HEK293 (cell line): ENCODE measurements around the gene ARMH3.

Experiments used
- CTCF ChIA-PET: fragments of 350-600 bp; formaldehyde crosslinking; extraction: SDS; loops from one replicate; lab custom pipeline; 2021; ENCODE audit warnings: antibody characterized with exemption; lab: Yijun Ruan, JAX
- POLR2A ChIA-PET: fragments of 300-600 bp; formaldehyde crosslinking; extraction: SDS; loops from one replicate; lab custom pipeline; 2020; ENCODE audit warnings: antibody characterized with exemption, inconsistent platforms; lab: Yijun Ruan, JAX
- H3K27ac ChIP-seq: fragments of 200-500 bp; sonication (Bioruptor generic); 2 replicates; pipeline ENCODE4 v1.5.1; 2014; ENCODE audit warnings: low read depth, low read length, control low read depth, inconsistent platforms; ENCODE audit errors: extremely low read depth
- H3K36me3 ChIP-seq, 2 experiments: fragments of 200-500 bp in 1 of 2; sonication (Bioruptor generic) in 1 of 2; 1 replicate in 1 of 2; 2 replicates in 1 of 2; pipeline ENCODE4 v1.5.1; 2014 to 2017; ENCODE audit warnings: inconsistent platforms in 2 of 2, low read length in 2 of 2; ENCODE audit not compliant: control insufficient read depth in 2 of 2, insufficient read depth in 1 of 2
- H3K4me1 ChIP-seq: fragments of 200-500 bp; sonication (Bioruptor generic); 2 replicates; pipeline ENCODE4 v1.5.1; 2014; ENCODE audit warnings: mild to moderate bottlenecking, low read length, inconsistent platforms; ENCODE audit not compliant: control insufficient read depth, insufficient read depth
- H3K4me3 ChIP-seq: 2 replicates; pipeline ENCODE4 v1.5.1; 2011; ENCODE audit warnings: low read depth, mild to moderate bottlenecking, control low read depth, low read length, moderate library complexity
- H3K9me3 ChIP-seq: fragments of 200-500 bp; sonication (Bioruptor generic); 2 replicates; pipeline ENCODE4 v1.5.1; 2014; ENCODE audit warnings: low read depth, low read length, inconsistent platforms; ENCODE audit not compliant: control insufficient read depth, insufficient read depth
- GFI1B ChIP-seq: fragments of 450-650 bp; formaldehyde crosslinking; IDR thresholded peaks from 2 replicates; pipeline ENCODE4 v1.5.1; 2016; ENCODE audit warnings: missing biosample characterization, missing genetic modification characterization
- REPIN1 ChIP-seq: fragments of 450-650 bp; formaldehyde crosslinking; IDR thresholded peaks from 2 replicates; pipeline ENCODE4 v1.5.1; 2017; ENCODE audit warnings: missing biosample characterization, missing genetic modification characterization, low read depth
- TRIM28 ChIP-seq: IDR thresholded peaks from 2 replicates; pipeline ENCODE4 v1.6.1; 2011; ENCODE audit warnings: low read length, control low read depth, borderline replicate concordance
- ZBTB17 ChIP-seq: fragments of 450-650 bp; formaldehyde crosslinking; IDR thresholded peaks from 2 replicates; pipeline ENCODE4 v1.5.1; 2016; ENCODE audit warnings: missing biosample characterization, missing genetic modification characterization
- ZEB2 ChIP-seq: fragments of 450-650 bp; formaldehyde crosslinking; IDR thresholded peaks from 2 replicates; pipeline ENCODE4 v1.5.1; 2016; ENCODE audit warnings: missing biosample characterization, missing genetic modification characterization
- ZNF2 ChIP-seq: fragments of 450-650 bp; formaldehyde crosslinking; IDR thresholded peaks from 2 replicates; pipeline ENCODE4 v1.5.1; 2016; ENCODE audit warnings: missing biosample characterization, missing genetic modification characterization
- ZNF311 ChIP-seq: fragments of 450-650 bp; formaldehyde crosslinking; IDR thresholded peaks from 2 replicates; pipeline ENCODE4 v1.5.1; 2017; ENCODE audit warnings: missing biosample characterization, missing genetic modification characterization, borderline replicate concordance
- ZNF335 ChIP-seq: fragments of 450-650 bp; formaldehyde crosslinking; conservative IDR thresholded peaks from 2 replicates; pipeline ENCODE4 v1.5.1; 2016; ENCODE audit warnings: missing biosample characterization, missing genetic modification characterization
- ZNF416 ChIP-seq: fragments of 450-650 bp; formaldehyde crosslinking; IDR thresholded peaks from 2 replicates; pipeline ENCODE4 v1.5.1; 2016; ENCODE audit warnings: missing biosample characterization, missing genetic modification characterization
- ZNF629 ChIP-seq: fragments of 450-650 bp; formaldehyde crosslinking; IDR thresholded peaks from 2 replicates; pipeline ENCODE4 v1.5.1; 2017; ENCODE audit warnings: missing biosample characterization, missing genetic modification characterization
- ZNF664 ChIP-seq: fragments of 450-650 bp; formaldehyde crosslinking; IDR thresholded peaks from 2 replicates; pipeline ENCODE4 v1.5.1; 2016; ENCODE audit warnings: missing biosample characterization, missing genetic modification characterization
- ZNF677 ChIP-seq: fragments of 450-650 bp; IDR thresholded peaks from 2 replicates; pipeline ENCODE4 v1.5.0; 2018; ENCODE audit warnings: missing biosample characterization, mild to moderate bottlenecking, missing genetic modification characterization, moderate library complexity
- ZNF707 ChIP-seq: fragments of 450-650 bp; formaldehyde crosslinking; IDR thresholded peaks from 2 replicates; pipeline ENCODE4 v1.5.1; 2016; ENCODE audit warnings: missing biosample characterization, missing genetic modification characterization
- ZNF776 ChIP-seq: fragments of 450-650 bp; formaldehyde crosslinking; IDR thresholded peaks from 2 replicates; pipeline ENCODE4 v1.5.0; 2017; ENCODE audit warnings: missing biosample characterization, missing genetic modification characterization, borderline replicate concordance
- ZNF785 ChIP-seq: fragments of 450-650 bp; formaldehyde crosslinking; IDR thresholded peaks from 2 replicates; pipeline ENCODE4 v1.5.1; 2016; ENCODE audit warnings: missing biosample characterization, missing genetic modification characterization
- ZSCAN30 ChIP-seq: fragments of 450-650 bp; IDR thresholded peaks from 2 replicates; pipeline ENCODE4 v1.5.1; 2018; ENCODE audit warnings: missing biosample characterization, mild to moderate bottlenecking, missing genetic modification characterization, moderate library complexity
- TF ChIP-seq, protein P1 (sequence below): fragments of 450-650 bp; formaldehyde crosslinking; IDR thresholded peaks from 2 replicates; pipeline ENCODE4 v1.5.1; 2016; ENCODE audit warnings: missing biosample characterization, missing genetic modification characterization
- TF ChIP-seq, protein P2 (sequence below): fragments of 450-650 bp; formaldehyde crosslinking; IDR thresholded peaks from 2 replicates; pipeline ENCODE4 v1.5.1; 2016; ENCODE audit warnings: missing biosample characterization, missing genetic modification characterization
- TF ChIP-seq, protein P3 (sequence below): fragments of 450-650 bp; formaldehyde crosslinking; IDR thresholded peaks from 2 replicates; pipeline ENCODE4 v1.5.1; 2017; ENCODE audit warnings: missing biosample characterization, missing genetic modification characterization
- TF ChIP-seq, protein P4 (sequence below): fragments of 450-650 bp; formaldehyde crosslinking; conservative IDR thresholded peaks from 2 replicates; pipeline ENCODE4 v1.5.1; 2016; ENCODE audit warnings: low read depth, missing biosample characterization, missing genetic modification characterization
- TF ChIP-seq, protein P5 (sequence below): fragments of 450-650 bp; formaldehyde crosslinking; IDR thresholded peaks from 2 replicates; pipeline ENCODE4 v1.5.1; 2016; ENCODE audit warnings: missing biosample characterization, missing genetic modification characterization

Gene ARMH3

DNA sequence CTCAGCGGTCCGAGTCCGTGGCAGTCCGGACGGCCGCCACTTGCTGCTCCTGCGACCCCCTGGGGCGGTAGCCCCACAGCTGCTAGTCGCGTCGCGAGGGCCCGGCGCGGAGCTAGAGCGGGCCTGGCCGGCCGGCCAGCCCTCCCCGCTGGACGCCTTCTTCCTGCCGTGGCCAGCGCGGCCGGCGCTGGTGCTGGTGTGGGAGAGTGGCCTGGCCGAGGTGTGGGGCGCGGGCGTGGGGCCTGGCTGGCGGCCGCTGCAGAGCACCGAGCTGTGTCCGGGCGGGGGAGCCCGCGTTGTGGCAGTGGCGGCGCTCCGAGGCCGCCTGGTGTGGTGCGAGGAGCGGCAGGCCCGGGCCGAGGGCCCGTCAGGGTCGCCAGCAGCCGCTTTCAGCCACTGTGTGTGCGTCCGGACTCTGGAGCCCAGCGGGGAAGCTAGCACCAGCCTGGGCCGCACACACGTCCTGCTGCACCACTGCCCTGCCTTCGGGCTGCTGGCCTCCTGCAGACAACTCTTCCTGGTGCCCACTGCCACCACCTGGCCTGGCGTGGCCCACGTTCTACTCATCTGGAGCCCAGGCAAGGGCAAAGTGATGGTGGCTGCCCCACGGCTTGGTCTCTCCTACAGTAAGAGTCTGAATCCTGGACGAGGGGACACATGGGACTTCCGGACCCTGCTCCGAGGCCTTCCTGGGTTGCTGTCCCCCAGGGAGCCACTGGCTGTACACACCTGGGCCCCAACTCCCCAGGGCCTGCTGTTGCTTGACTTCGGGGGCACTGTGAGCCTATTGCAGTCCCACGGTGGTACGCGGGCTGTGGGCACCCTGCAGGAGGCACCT, 9.8 kb upstream of the ARMH3 start (continued):
- TF ChIP-seq, protein P1, sequence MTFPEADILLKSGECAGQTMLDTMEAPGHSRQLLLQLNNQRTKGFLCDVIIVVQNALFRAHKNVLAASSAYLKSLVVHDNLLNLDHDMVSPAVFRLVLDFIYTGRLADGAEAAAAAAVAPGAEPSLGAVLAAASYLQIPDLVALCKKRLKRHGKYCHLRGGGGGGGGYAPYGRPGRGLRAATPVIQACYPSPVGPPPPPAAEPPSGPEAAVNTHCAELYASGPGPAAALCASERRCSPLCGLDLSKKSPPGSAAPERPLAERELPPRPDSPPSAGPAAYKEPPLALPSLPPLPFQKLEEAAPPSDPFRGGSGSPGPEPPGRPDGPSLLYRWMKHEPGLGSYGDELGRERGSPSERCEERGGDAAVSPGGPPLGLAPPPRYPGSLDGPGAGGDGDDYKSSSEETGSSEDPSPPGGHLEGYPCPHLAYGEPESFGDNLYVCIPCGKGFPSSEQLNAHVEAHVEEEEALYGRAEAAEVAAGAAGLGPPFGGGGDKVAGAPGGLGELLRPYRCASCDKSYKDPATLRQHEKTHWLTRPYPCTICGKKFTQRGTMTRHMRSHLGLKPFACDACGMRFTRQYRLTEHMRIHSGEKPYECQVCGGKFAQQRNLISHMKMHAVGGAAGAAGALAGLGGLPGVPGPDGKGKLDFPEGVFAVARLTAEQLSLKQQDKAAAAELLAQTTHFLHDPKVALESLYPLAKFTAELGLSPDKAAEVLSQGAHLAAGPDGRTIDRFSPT = peak; percentile 55
- TF ChIP-seq ZNF664 (tag by site-specific recombination) (no peak), ZNF335 (tag by site-specific recombination) (0 out of 2 replicates have a peak, but pooled peaks have one; percentile 32)

DNA sequence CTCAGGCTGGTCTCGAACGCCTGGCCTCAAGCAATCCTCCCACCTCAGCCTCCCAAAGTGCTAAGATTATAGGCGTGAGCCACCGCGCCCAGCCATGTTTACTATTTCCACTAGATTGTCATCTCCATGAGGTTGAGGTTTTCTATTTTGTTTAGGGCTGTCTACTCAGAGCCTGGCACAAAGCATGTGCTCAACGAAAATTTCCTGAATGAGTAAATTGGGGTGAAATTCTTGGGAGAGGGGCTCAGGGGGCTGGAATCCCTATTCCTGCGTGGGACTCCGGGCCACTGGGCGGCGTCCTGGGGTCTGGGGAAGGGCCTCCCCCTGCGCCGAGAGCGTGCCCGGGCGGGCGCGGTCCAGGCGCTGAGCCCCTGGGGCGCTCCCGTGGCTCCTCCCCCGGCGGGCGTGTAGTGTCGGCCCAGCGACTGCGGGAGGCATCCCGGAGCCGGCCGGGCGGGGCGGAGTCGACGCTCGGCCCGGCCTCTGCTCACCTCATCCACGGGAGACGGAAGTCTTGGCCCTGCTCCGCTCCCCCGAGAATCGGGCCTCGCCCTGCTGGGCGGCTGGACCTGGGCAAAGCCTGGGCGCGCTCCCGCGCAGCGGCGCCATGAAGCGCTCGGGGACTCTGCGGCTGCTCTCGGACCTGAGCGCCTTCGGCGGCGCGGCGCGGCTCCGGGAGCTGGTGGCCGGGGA, 9.0 kb upstream of the ARMH3 start, which contains the start of gene HPS6:
Gene HPS6 (plus strand): TSS at position 482 of the 693 bp plus-strand sequence. CDS start 126 bp downstream, at position 608.
- ChIA-PET POLR2A (interaction anchor here (2.6 kb wide), 1 partner anchor 9 kb away, joined by 14 read pairs; the partner anchor contains the start of gene ARMH3), CTCF (interaction anchor here (1.0 to 2.1 kb wide), 2 partner anchors 55 to 224 kb away, joined by 3 to 9 read pairs; no protein-coding TSS in a partner anchor)
- Histone ChIP-seq H3K27ac (peak within 1 kb of the TSS; percentile 94), H3K4me1 (peaks cover 8% of the 10 kb centered on the region), H3K9me3 (no peaks in the 10 kb centered on the region), H3K36me3 (peaks cover 0 to 21% of the 10 kb centered on the region in 2 experiments; a peak in 2 of 3 replicates), H3K4me3 (peak within 1 kb of the TSS; percentile 76)
- no peak for TF ChIP-seq GFI1B (tag by site-specific recombination)
- TF ChIP-seq, protein P2, sequence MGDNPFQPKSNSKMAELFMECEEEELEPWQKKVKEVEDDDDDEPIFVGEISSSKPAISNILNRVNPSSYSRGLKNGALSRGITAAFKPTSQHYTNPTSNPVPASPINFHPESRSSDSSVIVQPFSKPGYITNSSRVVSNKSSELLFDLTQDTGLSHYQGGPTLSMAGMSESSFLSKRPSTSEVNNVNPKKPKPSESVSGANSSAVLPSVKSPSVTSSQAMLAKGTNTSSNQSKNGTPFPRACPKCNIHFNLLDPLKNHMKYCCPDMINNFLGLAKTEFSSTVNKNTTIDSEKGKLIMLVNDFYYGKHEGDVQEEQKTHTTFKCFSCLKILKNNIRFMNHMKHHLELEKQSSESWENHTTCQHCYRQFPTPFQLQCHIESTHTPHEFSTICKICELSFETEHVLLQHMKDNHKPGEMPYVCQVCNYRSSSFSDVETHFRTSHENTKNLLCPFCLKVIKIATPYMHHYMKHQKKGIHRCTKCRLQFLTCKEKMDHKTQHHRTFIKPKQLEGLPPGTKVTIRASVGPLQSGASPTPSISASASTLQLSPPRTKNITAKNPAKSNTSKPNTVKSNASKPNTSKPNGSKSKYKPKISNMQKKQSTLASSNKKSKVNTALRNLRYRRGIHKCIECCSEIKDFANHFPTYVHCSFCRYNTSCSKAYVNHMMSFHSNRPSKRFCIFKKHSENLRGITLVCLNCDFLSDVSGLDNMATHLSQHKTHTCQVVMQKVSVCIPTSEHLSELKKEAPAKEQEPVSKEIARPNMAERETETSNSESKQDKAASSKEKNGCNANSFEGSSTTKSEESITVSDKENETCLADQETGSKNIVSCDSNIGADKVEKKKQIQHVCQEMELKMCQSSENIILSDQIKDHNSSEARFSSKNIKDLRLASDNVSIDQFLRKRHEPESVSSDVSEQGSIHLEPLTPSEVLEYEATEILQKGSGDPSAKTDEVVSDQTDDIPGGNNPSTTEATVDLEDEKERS = 0 out of 2 replicates have a peak, but pooled peaks have one; percentile 14
- no peak for TF ChIP-seq ZNF785 (tag by site-specific recombination)
- TF ChIP-seq ZEB2 (tag by site-specific recombination) = peak; percentile 82
- TF ChIP-seq ZNF311 (tag by site-specific recombination) = no peak
- peak; percentile 56; the same call in 1 of the 2 replicates for TF ChIP-seq ZBTB17 (tag by site-specific recombination)
- TF ChIP-seq ZSCAN30 (tag by site-specific recombination) = 0 out of 2 replicates have a peak, but pooled peaks have one; percentile 24
- TF ChIP-seq ZNF629 (tag by site-specific recombination) = peak; percentile 10; the same call in 1 of the 2 replicates
- TF ChIP-seq ZNF2 (tag by site-specific recombination) = peak; percentile 44
- no peak for TF ChIP-seq ZNF677 (tag by site-specific recombination)
- TF ChIP-seq ZNF707 (tag by site-specific recombination) = no peak
- TF ChIP-seq, protein P3, sequence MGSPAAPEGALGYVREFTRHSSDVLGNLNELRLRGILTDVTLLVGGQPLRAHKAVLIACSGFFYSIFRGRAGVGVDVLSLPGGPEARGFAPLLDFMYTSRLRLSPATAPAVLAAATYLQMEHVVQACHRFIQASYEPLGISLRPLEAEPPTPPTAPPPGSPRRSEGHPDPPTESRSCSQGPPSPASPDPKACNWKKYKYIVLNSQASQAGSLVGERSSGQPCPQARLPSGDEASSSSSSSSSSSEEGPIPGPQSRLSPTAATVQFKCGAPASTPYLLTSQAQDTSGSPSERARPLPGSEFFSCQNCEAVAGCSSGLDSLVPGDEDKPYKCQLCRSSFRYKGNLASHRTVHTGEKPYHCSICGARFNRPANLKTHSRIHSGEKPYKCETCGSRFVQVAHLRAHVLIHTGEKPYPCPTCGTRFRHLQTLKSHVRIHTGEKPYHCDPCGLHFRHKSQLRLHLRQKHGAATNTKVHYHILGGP (tag by site-specific recombination) = no peak
- TF ChIP-seq, protein P4, sequence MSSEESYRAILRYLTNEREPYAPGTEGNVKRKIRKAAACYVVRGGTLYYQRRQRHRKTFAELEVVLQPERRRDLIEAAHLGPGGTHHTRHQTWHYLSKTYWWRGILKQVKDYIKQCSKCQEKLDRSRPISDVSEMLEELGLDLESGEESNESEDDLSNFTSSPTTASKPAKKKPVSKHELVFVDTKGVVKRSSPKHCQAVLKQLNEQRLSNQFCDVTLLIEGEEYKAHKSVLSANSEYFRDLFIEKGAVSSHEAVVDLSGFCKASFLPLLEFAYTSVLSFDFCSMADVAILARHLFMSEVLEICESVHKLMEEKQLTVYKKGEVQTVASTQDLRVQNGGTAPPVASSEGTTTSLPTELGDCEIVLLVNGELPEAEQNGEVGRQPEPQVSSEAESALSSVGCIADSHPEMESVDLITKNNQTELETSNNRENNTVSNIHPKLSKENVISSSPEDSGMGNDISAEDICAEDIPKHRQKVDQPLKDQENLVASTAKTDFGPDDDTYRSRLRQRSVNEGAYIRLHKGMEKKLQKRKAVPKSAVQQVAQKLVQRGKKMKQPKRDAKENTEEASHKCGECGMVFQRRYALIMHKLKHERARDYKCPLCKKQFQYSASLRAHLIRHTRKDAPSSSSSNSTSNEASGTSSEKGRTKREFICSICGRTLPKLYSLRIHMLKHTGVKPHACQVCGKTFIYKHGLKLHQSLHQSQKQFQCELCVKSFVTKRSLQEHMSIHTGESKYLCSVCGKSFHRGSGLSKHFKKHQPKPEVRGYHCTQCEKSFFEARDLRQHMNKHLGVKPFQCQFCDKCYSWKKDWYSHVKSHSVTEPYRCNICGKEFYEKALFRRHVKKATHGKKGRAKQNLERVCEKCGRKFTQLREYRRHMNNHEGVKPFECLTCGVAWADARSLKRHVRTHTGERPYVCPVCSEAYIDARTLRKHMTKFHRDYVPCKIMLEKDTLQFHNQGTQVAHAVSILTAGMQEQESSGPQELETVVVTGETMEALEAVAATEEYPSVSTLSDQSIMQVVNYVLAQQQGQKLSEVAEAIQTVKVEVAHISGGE = peak; percentile 41; the same call in 1 of the 2 replicates
- TF ChIP-seq REPIN1 (tag by site-specific recombination) = 0 out of 2 replicates have a peak, but pooled peaks have one; percentile 27
- TF ChIP-seq ZNF416 (tag by site-specific recombination) = no peak
- TF ChIP-seq TRIM28 = no peak; the same call in 1 of the 2 replicates
- TF ChIP-seq, protein P5, sequence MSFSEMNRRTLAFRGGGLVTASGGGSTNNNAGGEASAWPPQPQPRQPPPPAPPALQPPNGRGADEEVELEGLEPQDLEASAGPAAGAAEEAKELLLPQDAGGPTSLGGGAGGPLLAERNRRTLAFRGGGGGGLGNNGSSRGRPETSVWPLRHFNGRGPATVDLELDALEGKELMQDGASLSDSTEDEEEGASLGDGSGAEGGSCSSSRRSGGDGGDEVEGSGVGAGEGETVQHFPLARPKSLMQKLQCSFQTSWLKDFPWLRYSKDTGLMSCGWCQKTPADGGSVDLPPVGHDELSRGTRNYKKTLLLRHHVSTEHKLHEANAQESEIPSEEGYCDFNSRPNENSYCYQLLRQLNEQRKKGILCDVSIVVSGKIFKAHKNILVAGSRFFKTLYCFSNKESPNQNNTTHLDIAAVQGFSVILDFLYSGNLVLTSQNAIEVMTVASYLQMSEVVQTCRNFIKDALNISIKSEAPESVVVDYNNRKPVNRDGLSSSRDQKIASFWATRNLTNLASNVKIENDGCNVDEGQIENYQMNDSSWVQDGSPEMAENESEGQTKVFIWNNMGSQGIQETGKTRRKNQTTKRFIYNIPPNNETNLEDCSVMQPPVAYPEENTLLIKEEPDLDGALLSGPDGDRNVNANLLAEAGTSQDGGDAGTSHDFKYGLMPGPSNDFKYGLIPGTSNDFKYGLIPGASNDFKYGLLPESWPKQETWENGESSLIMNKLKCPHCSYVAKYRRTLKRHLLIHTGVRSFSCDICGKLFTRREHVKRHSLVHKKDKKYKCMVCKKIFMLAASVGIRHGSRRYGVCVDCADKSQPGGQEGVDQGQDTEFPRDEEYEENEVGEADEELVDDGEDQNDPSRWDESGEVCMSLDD = peak; percentile 70
- TF ChIP-seq ZNF776 = no peak
